Ascending aorta (tissue), 2 donors: ENCODE results near the gene PPM1E. TPM values are rescaled to one million over a fixed set of nuclear protein-coding genes. Genes with fewer than 3 reads are reported as not detected.
"Not testable (repeated sequence)": the region's sequence is repeated elsewhere in the genome, so short reads cannot be mapped to it uniquely, and the experiment has no call there.

Source experiments
- DNase-seq, 2 donors: peaks; one replicate each; pipeline ENCODE4 v3.0.0-alpha.2; 2019; ENCODE audit warnings: low spot score in 2 of 2
- H3K27ac ChIP-seq, 2 donors: fragments of 200-600 bp; sonication (generic); one replicate each; pipeline ENCODE4 v1.5.1; 2016 to 2017; ENCODE audit warnings: mild to moderate bottlenecking in 1 of 2
- H3K27me3 ChIP-seq: fragments of 200-600 bp; sonication (generic); one replicate; pipeline ENCODE4 v1.5.1; 2017
- H3K36me3 ChIP-seq, 2 donors: fragments of 200-600 bp; sonication (generic); one replicate each; pipeline ENCODE4 v1.5.1; 2016
- H3K4me1 ChIP-seq, 2 donors: fragments of 200-600 bp; sonication (generic); one replicate each; pipeline ENCODE4 v1.5.1; 2016 to 2017; ENCODE audit warnings: mild to moderate bottlenecking in 1 of 2
- H3K4me3 ChIP-seq, 2 donors: fragments of 200-600 bp; sonication (generic); one replicate each; pipeline ENCODE4 v1.5.1; 2016 to 2017; ENCODE audit warnings: mild to moderate bottlenecking in 1 of 2
- H3K9me3 ChIP-seq, 2 donors: fragments of 200-600 bp; sonication (generic); one replicate each; pipeline ENCODE4 v1.5.1; 2016
- CTCF ChIP-seq, 3 experiments: fragments of 200-600 bp in 2 of 3; fragments of 450-650 bp in 1 of 3; sonication (generic) in 2 of 3; IDR thresholded peaks; one replicate each; pipeline ENCODE4 v1.5.1; 2016 to 2019; ENCODE audit warnings: antibody characterized with exemption in 3 of 3, mild to moderate bottlenecking in 1 of 3, moderate library complexity in 1 of 3
- intact Hi-C: fragments of 100-400 bp; cut with DNase I; formaldehyde crosslinking; loops from one replicate; pipeline ENCODE4 v1.15.1; 2023
- total RNA-seq: library from RNA; depleted of rRNA; stranded (reverse); fragments of >200 nt; gene quantifications from one replicate; pipeline ENCODE4 v1.1.0, GENCODE V29; 2016

The PPM1E gene
- total RNA-seq, 1 donor from 2014 or later, result 0.11 TPM

- no peaks in the 10 kb centered on the region for H3K4me1 ChIP-seq
- intact Hi-C loops, result no loop called here
- no peak for DNase-seq
- no peak for TF ChIP-seq CTCF (IDR thresholded peaks at IDR 0.05)
- no peak overlapping the region for H3K27ac ChIP-seq
- no peaks in the 10 kb centered on the region for H3K27me3 ChIP-seq
- H3K9me3 ChIP-seq, result no peaks in the 10 kb centered on the region
- H3K36me3 ChIP-seq, result peaks cover 3 to 11% of the 10 kb centered on the region in 2 donors
- H3K4me3 ChIP-seq, result no peak overlapping the region
These were observed 26.9 kb upstream of the PPM1E start for GRCh38 chr17:58728798-58729197.

GRCh38 chr17:58730937-58731336, 24.7 kb upstream of the PPM1E start:
- no peaks in the 10 kb centered on the region for H3K9me3 ChIP-seq
- H3K27ac ChIP-seq, result no peak overlapping the region
- no peak overlapping the region for H3K4me3 ChIP-seq
- H3K27me3 ChIP-seq, result no peaks in the 10 kb centered on the region
- no peak for TF ChIP-seq CTCF (IDR thresholded peaks at IDR 0.05)
- peaks cover 3 to 13% of the 10 kb centered on the region in 2 donors for H3K36me3 ChIP-seq
- intact Hi-C loops, result no loop called here
- no peaks in the 10 kb centered on the region for H3K4me1 ChIP-seq
- DNase-seq, result no peak

GRCh38 chr17:58734040-58734439, 21.6 kb upstream of the PPM1E start:
- Histone ChIP-seq H3K27me3 (no peaks in the 10 kb centered on the region), H3K27ac (no peak overlapping the region), H3K4me3 (no peak overlapping the region), H3K36me3 (peaks cover 3 to 11% of the 10 kb centered on the region in 2 donors), H3K9me3 (no peaks in the 10 kb centered on the region), H3K4me1 (no peaks in the 10 kb centered on the region)
- DNase-seq, result no peak
- intact Hi-C loops, result no loop called here
- no peak for TF ChIP-seq CTCF (IDR thresholded peaks at IDR 0.05)

GRCh38 chr17:58734811-58735210, 20.8 kb upstream of the PPM1E start:
- TF ChIP-seq CTCF (IDR thresholded peaks at IDR 0.05), result no peak
- no peak overlapping the region for H3K4me3 ChIP-seq
- intact Hi-C loops, result no loop called here
- no peak overlapping the region for H3K27ac ChIP-seq
- H3K36me3 ChIP-seq, result peaks cover 3 to 6% of the 10 kb centered on the region in 2 donors
- H3K9me3 ChIP-seq, result no peaks in the 10 kb centered on the region
- DNase-seq, result no peak
- H3K4me1 ChIP-seq, result no peaks in the 10 kb centered on the region
- H3K27me3 ChIP-seq, result no peaks in the 10 kb centered on the region

GRCh38 chr17:58741121-58741625, 14.5 kb upstream of the PPM1E start:
- no peaks in the 10 kb centered on the region for H3K27me3 ChIP-seq
- intact Hi-C loops, result no loop called here
- no peak for DNase-seq
- no peaks in the 10 kb centered on the region for H3K4me1 ChIP-seq
- H3K27ac ChIP-seq, result no peak overlapping the region
- H3K4me3 ChIP-seq, result no peak overlapping the region
- no peaks in the 10 kb centered on the region for H3K36me3 ChIP-seq
- no peaks in the 10 kb centered on the region for H3K9me3 ChIP-seq
- TF ChIP-seq CTCF (IDR thresholded peaks at IDR 0.05), result no peak

- H3K27ac ChIP-seq, result no peak overlapping the region
- H3K4me3 ChIP-seq, result no peak overlapping the region
- TF ChIP-seq CTCF (IDR thresholded peaks at IDR 0.05), result no peak
- no peaks in the 10 kb centered on the region for H3K27me3 ChIP-seq
- no peak for DNase-seq
- H3K4me1 ChIP-seq, result no peaks in the 10 kb centered on the region
- H3K9me3 ChIP-seq, result no peaks in the 10 kb centered on the region
- H3K36me3 ChIP-seq, result no peaks in the 10 kb centered on the region
- intact Hi-C loops, result no loop called here
These were observed 8.0 kb upstream of the PPM1E start for GRCh38 chr17:58747674-58748073.

GRCh38 chr17:58749627-58750026, 6.0 kb upstream of the PPM1E start:
- intact Hi-C loops, H3K4me1 ChIP-seq, H3K9me3 ChIP-seq, H3K4me3 ChIP-seq, DNase-seq, H3K36me3 ChIP-seq, H3K27me3 ChIP-seq, H3K27ac ChIP-seq: not testable (repeated sequence)
